GM19023 (cell line): ENCODE measurements around the gene BPIFB6.

Experiments
- ATAC-seq: cut with Tn5 transposase; IDR thresholded peaks from one replicate; pipeline ENCODE4 v1.9.1; 2021; ENCODE audit warnings: mild to moderate bottlenecking, moderate library complexity; ENCODE audit not compliant: unreplicated experiment

The BPIFB6 gene

GRCh38 chr20:33015114-33015484, 16.3 kb upstream of the BPIFB6 start:
- ATAC-seq, result no peak

GRCh38 chr20:33015700-33016580, 15.5 kb upstream of the BPIFB6 start:
- ATAC-seq, result no peak

- no peak for ATAC-seq
Observed at GRCh38 chr20:33016581-33017109, 14.8 kb upstream of the BPIFB6 start.

GRCh38 chr20:33017542-33017941, 13.9 kb upstream of the BPIFB6 start:
- no peak for ATAC-seq

- no peak for ATAC-seq
Observed at GRCh38 chr20:33018169-33018931, 13.1 kb upstream of the BPIFB6 start.

GRCh38 chr20:33019465-33020277, 11.8 kb upstream of the BPIFB6 start:
- ATAC-seq, result no peak

- no peak for ATAC-seq
Observed at GRCh38 chr20:33020278-33021161, 10.9 kb upstream of the BPIFB6 start.

GRCh38 chr20:33021879-33022278, 9.6 kb upstream of the BPIFB6 start:
- ATAC-seq, result no peak

GRCh38 chr20:33022289-33022688, 9.2 kb upstream of the BPIFB6 start:
- no peak for ATAC-seq

GRCh38 chr20:33022694-33023438, 8.6 kb upstream of the BPIFB6 start:
- no peak for ATAC-seq

GRCh38 chr20:33023439-33024242, 7.8 kb upstream of the BPIFB6 start:
- ATAC-seq, result no peak

- ATAC-seq, result no peak
Observed at GRCh38 chr20:33024243-33024560, 7.2 kb upstream of the BPIFB6 start.

GRCh38 chr20:33024609-33025317, 6.7 kb upstream of the BPIFB6 start:
- no peak for ATAC-seq

GRCh38 chr20:33025318-33025876, 6.1 kb upstream of the BPIFB6 start:
- no peak for ATAC-seq

GRCh38 chr20:33026072-33026778, 5.2 kb upstream of the BPIFB6 start:
- ATAC-seq, result no peak

GRCh38 chr20:33026779-33027759, 4.4 kb upstream of the BPIFB6 start:
- ATAC-seq, result no peak
